Left colon (tissue), 2 donors: ENCODE measurements around the gene XKR7. TPM values are rescaled to one million over a fixed set of nuclear protein-coding genes. Genes with fewer than 3 reads are reported as not detected.

Experiments
- ATAC-seq: fragments of 200-7000 bp; cut with Tn5 transposase; one replicate; pipeline ENCODE4 v1.9.1; 2020; ENCODE audit warnings: mild to moderate bottlenecking, moderate library complexity
- DNase-seq, 2 donors: peaks; one replicate each; pipeline ENCODE4 v3.0.0-alpha.2; 2020
- intact Hi-C, 2 donors: fragments of 100-400 bp; cut with DNase I in 1 of 2; cut with micrococcal nuclease in 1 of 2; formaldehyde crosslinking; loops; one replicate each; pipeline versions ENCODE4 v1.11.2 to v1.14.0; 2022; cut with DNase I, micrococcal nuclease
- total RNA-seq, 2 donors: library from RNA; stranded (reverse); fragmentation: NEBNext Ultra II Directional; extraction: Animal tissue kit (Norgen Biotek cat#: 25700); gene quantifications; one replicate each; pipeline ENCODE4 v1.2.1, GENCODE V29; 2021
- donor health status: DM: no; HTN: no; CAD: no.
- donor health status: DM: yes; HTN: yes; CAD: no.

Gene XKR7
- total RNA-seq, 2 donors from 2014 or later, result 0.06 to 0.11 TPM

DNA sequence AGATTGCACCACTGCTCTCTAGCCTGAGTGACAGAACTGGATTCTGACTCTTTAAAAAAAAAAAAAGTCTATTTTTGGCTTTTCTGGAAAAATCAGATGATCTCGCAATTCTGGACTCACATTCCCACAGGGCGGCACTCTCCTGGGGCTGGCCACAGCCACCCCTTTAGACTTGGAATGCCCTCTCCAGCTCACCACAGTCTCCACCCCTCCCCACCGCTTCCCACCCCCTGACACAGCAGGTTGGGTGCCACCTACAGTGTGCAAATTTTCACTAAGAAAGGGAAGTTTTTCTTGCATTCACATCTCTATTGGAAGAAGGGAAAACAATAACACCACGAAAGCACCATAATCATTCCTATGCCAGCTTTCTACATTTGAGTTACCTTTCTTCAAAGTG, 31.5 kb upstream of the XKR7 start:
- intact Hi-C loops, result no loop called here
- DNase-seq, result no peak
- no peak for ATAC-seq

DNA sequence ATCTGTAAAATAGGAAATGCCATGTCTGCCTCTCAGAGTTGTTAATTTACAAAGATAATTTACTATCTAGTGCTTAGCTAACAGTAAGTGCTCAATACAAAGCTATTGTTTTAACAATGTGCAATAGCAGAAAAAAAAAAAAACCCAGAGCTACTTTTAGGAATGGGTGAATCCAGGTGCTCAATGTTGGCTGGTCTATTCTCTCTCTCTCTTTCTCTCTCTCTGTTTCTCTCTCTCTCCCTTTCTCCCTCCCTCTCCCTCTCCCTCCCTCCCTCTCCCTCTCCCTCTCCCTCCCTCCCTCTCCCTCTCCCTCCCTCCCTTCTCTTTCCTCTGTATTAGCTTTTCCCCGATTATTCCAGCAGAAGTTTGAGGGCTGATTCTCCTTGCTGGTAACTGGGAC, 30.1 kb upstream of the XKR7 start:
- intact Hi-C loops, result no loop called here
- no peak for DNase-seq
- ATAC-seq, result no peak

DNA sequence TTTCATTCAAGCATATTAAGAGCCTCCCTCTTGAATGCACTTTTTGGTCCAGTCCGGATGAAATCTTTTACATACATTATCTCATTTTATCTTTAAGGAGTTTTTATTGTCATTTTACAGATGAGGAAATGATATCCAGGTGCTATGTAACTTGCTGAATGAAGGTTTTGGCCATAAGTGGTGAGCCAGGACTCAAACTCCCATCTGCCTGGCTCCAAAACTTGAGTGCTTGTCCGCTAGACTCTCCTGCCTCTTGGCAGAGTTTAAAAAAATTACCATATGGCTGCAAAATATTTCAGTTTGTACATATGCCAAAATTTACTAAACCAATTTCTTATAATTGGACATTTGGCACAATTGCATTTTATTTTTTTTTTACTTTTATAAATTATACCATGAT, 28.3 kb upstream of the XKR7 start:
- intact Hi-C loops, result no loop called here
- ATAC-seq, result no peak
- no peak for DNase-seq

DNA sequence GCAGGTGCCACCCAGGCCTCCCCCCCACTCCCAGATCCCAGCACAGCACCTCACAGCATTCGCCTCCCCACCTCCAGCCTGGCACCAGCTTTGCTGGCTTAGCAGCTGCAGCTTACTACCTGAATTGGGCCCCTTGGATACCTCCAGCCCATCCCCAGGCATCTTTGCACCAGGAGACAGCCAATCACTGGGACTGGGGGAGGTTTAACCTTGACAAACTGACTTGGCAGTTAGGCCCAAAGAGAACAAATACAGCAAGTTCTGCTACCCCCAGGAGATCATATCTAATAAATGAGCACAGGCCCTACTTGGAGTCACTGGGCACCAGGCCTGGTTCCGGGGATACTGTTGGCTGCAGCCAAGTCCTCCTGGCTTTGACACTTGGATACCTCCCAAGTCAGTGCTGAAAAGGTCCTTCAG, 24.9 kb upstream of the XKR7 start:
- DNase-seq (no peak), ATAC-seq (no peak)
- intact Hi-C loops, result no loop called here

DNA sequence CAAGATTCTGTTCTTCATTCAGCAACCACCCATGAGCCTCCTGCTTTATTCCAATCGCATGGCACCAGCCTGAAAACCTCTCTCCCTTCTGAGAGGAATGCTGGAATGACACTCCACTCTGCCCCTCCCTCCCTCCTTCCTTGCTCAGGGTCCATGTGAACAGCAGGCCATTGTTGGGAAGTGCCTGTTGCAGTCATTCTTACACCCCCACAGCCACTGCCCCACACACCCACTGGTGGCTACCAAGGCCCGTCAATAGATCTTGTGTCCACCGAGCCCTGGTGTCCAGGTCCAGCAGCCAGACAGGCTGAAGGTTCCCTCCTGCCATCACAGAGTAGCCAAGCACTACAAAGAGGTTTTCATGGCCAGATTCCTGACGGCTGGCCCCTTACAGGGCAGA, 22.6 kb upstream of the XKR7 start:
- DNase-seq (no peak), ATAC-seq (no peak)
- intact Hi-C loops, result no loop called here

DNA sequence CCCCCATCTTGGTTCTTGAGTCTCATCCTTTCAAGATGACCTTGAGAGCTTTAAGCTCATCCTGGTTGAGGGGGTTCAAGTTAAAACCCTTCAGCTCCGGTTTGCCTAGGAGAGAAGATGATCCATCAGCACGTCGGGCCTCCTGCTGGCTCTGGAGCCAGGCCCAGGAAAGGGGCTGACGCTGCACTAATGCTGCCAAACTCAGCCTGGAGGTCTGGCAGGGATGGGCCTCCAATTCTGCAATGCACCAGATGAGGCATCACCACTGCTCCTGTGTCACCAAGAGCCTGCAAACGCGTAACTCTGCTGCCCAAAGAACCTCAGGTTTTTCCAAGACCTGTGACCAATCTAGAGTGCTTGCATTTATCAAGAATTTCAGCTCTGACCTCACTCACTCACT, 22.2 kb upstream of the XKR7 start:
- DNase-seq (no peak), ATAC-seq (no peak)
- intact Hi-C loops, result no loop called here

DNA sequence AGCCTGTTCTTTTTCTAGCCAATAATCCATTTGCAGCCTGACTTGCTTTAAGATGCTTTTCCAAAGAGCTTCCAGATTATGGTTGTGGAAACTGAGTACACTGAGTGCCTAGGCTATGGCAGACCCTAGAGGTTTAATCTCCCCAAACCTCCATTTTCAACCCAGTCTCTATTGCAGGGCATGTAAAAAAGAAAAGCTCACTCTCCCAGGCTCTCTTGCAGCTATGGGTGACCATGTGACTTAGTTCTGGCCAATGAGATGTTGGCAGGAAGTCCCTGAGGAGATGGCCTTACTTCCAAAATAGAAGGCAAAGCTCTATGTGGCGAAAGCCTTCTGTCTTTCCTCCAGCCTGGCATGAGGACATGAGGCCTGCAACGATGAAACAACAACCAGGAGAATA, 19.9 kb upstream of the XKR7 start:
- intact Hi-C loops, result no loop called here
- no peak for DNase-seq
- no peak for ATAC-seq

DNA sequence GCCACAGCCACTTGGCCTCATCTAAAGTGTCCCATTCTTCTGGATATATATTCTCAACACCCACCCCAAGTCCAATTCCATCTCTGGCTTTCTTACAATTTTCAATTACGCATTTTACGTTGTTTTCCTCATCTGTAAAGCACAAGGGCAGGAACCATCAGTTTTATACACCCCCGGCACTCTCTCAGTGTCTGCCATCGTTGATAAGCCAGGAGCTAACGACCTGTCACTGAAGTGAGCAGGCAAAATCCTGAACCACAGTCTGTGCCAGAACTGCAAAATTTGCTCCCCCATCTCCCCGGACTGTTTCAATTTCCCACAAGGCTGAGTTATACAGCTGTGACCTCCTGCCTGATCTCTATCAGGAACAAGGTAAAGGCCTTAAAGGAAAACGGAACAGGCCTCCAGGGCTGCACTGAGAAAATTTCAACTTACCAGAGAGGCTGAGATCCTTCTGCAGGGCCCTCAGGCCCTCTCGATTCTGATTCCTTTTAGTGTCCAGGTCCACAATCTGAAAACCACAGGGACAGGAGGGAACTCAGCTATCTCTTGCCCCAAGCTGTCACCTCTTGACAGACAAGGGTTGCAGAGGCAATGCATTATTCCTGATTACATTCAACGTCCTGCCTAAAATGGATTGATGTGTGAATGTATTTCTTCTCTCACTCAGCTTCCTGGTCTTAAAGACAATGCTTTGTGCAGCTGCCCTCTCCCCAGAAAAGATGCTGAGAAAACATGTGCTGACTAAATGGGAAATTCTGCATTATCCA, 17.9 kb upstream of the XKR7 start:
- ATAC-seq (no peak), DNase-seq (no peak)
- intact Hi-C loops, result no loop called here

DNA sequence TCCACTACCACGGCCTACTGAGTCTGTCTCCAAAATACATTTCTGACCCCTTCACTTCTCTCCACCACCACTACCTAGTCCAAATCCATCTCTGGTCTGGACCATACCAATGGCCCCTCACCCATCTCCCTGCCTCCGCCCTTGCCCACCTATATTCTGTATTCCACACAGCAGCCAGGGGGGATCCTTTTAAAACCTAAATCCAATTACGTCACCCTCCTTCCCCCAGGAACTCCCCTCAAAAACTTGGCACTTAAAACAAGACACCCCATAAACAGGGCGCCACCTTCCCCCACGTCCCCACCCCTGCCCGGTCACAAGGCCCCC, 16.8 kb upstream of the XKR7 start:
- DNase-seq, result no peak

DNA sequence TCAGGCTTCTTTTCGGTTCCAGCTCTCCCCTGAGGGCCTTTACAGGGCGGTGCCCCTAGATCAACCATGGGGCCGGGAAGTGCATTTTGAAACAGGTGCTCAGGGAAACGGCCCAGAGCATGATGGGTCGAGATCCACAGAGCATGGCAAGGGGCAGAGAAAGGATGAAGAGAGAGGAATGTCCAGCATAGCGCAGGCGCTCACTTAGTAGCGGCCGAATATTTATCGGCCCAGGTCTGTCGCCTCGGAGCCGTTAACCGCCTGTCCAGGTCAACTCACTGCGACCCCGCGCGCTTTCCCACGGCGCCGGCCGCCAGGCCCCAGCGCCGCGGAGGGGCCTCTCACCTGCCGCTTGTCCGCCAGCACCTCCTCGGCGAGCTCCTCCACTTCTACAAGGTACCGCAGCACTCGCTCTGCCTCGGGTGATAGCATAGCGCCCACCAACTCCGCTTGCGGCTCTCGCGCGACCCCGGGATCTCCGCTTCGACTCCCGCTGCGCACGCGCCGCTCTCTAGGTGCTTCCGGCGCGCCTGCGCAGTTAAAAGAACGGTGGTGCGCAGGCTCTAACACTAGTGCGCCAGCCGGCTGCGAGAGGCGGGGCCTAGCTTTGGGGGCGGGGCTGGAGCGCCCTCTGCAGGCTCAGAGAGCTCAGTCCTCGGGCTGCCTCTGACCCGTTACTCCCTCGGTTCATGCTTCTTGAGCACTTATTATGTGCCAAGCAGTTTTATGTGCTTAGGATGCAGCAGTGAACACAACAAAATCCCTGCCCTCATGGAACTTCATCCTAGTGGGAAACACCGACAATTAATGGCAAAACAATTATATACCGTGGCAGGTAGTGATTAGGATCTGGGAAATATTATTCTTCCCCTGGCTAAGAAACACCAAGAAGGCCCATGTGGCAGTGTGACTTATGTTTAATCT, 16.2 kb upstream of the XKR7 start, which contains the start of gene PDRG1:
Gene PDRG1 (minus strand): TSS at position 517 of the 924 bp plus-strand sequence. CDS start 85 bp downstream, at position 432.
- ATAC-seq, result peak; percentile 98
- intact Hi-C loops, result loop anchor here in 1 of 2 donors (2.0 kb wide), 1 partner anchor 99 kb away; no protein-coding TSS in a partner anchor

More for the DNA sequence above, 16.8 kb upstream of the XKR7 start:
- no peak for ATAC-seq
- intact Hi-C loops, result no loop called here

DNA sequence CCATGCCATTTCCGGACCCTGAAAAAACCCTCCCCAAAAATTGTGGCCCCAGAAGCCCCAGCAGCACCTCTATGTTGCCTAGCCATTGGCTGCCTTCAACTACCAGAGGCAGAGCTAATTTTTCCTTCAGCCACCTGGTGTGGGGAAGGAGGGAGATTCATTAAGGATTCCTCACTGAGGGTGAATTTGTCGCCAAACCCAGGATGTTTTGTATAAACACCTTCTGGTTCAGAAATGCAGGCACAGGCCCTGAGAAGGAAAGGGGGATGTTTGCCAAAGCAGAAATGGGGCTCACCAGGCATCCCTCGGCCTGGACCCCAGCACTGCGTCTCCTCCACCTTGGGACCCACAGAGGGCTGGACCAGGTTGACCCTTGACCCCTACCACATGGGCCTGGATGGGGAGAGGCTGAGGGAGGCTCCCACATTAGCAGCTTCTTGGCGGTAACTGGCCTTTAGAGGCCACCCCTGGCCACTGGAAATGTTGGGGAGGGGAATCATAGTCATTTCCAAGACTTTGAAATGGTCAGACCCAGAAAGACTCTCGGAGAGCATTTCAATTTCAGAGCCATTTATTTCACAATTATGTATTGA, 14.3 kb upstream of the XKR7 start:
- no peak for ATAC-seq
- no peak for DNase-seq
- intact Hi-C loops, result loop anchor here in 1 of 2 donors (2.0 kb wide), 1 partner anchor 101 kb away; no protein-coding TSS in a partner anchor

More for the DNA sequence above, 16.2 kb upstream of the XKR7 start, which contains the start of gene PDRG1:
- peak; percentile 90 to 97 for DNase-seq

DNA sequence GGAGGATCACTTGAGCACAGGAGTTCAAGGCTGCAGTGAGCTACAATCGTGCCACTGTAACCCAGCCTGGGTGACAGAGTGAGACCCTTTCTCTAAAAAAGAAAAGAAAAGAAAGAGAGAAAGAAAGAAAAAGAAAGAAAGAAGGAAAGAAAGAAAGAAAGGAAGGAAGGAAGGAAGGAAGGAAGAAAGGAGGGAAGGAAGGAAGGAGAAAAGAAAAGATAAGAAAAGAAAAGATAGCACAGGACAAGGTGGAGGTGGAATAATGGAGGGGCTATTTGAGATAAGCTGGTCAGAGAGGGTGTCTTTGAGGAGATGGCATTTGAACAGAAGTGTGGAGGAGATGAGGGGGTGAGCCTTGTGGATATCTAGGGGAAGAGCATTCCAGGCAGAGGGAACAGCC, 13.5 kb upstream of the XKR7 start:
- intact Hi-C loops, result no loop called here
- ATAC-seq (no peak), DNase-seq (no peak)

DNA sequence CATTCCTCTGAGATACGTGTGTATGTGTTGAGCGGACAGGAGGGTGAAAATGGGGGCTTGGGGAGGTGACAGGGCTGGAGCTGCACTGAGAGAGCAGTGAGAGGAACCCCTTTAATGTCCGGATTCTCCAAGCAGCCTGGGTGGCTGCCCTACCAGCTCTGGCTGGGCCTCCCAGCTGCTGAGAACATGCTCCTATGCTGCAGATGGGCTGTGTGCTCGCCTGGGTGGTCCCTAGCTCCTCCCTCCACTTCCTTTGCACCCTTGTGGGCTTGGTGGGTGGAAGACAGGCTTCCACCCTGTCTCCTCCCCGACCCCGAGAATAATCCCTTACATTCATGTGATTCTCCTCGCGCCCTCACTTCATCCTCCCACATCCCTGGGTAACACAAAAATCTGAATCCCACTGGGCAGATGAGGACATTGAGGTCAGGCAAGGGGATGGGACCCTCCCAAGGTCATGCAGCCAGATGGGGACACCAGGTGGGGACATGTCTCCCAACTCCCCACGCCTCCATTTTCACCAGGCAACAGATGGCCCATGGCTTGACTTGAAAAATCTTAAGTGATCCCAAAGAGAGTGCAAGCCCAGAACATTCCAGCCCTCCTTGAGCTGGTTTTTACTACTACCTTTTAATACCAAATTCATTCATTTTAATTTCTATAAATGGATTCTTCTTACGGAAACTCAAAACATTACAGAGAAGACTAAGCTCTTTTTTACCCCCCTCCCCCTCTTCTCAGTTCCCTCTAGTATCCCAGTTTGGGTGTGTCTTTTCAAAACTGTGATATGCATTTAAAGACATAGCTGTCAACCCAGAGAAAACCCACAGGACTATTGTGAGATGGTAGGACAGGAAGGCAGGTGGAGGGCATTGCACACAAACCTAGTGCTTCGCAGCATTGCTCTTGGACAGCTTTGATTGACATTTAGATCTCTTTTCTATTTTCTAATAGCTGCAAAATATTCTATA, 11.1 kb upstream of the XKR7 start:
- ATAC-seq, result no peak
- DNase-seq, result no peak
- intact Hi-C loops, result no loop called here

DNA sequence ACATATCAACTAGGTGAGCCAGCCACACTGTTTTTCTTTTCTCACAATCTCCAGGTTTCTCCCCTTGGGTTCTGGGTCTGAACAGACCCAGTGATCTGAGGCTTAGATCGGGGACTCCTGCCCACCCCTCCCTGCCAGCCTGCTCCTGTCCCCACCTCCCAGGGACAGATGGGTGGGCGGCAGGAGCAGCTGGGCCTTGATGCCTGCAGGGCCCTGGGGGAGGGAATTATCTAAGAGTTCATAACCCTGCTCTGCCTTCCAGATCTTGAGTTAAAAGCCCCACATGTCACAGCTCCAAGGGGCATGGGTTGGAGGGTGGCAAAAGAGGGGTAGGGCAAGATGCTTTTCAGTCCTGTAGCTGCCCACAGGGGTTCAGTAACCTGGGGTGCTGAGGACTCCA, 5.2 kb upstream of the XKR7 start:
- intact Hi-C loops, result no loop called here
- ATAC-seq (no peak), DNase-seq (no peak)

DNA sequence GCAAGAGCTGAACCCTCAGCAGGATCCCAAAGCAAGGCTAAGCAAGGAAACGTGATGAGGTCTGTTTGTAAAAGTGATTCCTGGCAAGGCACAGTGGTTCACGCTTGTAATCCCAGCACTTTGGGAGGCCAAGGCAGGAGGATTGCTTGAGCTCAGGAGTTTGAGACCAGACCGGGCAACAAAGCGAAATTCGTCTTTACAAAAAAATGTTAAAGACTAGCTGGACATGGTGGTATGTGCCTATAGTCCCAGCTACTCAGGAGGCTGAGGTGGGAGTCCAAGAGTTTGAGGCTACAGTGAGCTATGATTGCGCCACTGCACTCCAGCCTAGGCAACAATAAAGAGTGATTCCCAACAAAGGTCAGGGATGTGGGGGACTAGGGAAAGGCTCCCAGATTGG, 4.1 kb upstream of the XKR7 start:
- DNase-seq, result no peak
- intact Hi-C loops, result no loop called here
- ATAC-seq, result no peak

DNA sequence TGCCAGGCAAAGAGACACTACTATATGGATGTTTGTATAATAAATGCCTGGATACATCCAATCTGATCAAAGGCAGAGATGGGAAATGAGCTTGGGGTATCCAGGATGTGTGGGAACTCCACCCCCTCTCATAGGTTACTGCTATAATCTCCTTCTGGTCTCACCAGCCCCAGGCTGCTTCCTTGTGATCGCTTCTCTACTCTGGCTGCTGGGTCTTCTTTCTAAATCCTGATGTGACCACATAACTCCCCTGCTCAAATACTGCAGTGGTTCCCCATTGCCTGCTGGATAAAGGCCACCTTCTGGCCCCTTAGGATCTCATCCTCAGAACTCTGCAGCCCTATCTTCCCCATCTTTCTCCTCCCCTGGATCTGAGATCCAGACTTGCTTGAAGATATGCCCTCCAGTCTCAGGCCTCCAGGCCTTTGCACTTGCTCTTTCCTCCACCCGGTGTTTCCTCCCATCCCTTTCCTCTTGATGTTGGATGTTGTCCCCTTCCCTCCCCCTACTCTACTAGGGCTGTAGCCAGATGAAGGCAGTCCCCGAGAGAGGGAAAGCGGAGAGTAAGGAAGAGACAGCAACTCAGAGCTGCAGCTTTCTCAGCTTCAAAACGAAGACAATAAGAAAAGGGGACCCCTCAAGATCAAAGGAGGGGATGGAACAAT, 828 bp upstream of the XKR7 start:
- DNase-seq (no peak), ATAC-seq (no peak)
- intact Hi-C loops, result no loop called here

DNA sequence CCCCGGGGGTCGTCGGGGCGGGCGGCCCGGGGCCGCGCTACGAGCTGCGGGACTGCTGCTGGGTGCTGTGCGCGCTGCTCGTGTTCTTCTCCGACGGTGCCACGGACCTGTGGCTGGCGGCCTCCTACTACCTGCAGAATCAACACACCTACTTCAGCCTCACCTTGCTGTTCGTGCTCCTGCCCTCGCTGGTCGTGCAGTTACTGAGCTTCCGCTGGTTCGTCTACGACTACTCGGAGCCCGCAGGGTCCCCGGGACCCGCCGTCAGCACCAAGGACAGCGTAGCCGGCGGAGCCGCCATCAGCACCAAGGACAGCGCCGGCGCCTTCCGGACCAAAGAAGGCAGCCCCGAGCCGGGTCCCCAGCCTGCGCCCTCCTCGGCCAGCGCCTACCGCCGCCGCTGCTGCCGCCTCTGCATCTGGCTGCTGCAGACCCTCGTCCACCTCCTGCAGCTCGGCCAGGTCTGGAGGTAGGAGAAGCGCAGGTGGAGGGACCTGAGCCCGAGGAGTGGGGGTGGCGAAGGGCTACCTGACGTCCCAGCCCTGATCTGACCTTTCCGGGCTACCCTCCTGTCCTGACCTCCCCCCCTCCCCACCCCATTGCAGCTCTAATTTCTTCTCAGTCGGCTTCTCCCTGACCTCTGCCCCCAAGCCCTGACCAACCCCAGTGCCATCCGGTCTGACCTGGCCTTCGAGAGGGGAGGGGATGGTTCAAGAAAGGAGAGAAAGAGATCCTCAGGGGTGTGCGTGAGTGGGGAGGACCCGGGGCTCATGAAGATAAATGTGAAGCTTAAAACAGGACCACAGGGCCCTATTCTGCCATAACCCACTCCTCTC, 558 bp downstream of the XKR7 start:
- DNase-seq (peak in 1 of 2 donors; percentile 76), ATAC-seq (peak; percentile 81)
- intact Hi-C loops, result no loop called here
